Pancreas (tissue), 8 donors: ENCODE data around the gene CDK14. TPM values are rescaled to one million over a fixed set of nuclear protein-coding genes. Genes with fewer than 3 reads are reported as not detected.

Experiments used
- polyA plus RNA-seq, 2 donors: library from polyadenylated mRNA; stranded (reverse); fragments of 200-250 nt; gene quantifications; one replicate each; pipeline ENCODE4 v1.2.3, GENCODE V29; 2013
- total RNA-seq, 6 donors: library from RNA; stranded (reverse); fragmentation: NEBNext Ultra II Directional in 4 of 6; extraction: Animal tissue kit (Norgen Biotek cat#: 25700) in 4 of 6; gene quantifications; one replicate each; pipeline versions ENCODE4 v1.2.1 to v1.2.4, GENCODE V29; 2021 to 2023
- donor health status: healthy with polysubstance abuse.
- donor health status: DM: no; HTN: no; CAD: no; lungs with moderate emphysema.
- donor health status: DM: no; HTN: no; CAD: no.
- donor health status: Bipolar disorder and iron deficiency.
- donor health status: DM: yes; HTN: yes; CAD: no.
- donor health status: DM: no; HTN: no; CAD: no.
- donor health status: DM: no; HTN: no; CAD: no.
- donor health status: DM: yes; HTN: yes; CAD: no.

Gene CDK14
- total and polyA plus RNA-seq, 8 donors: 4.5 to 48.3 (median 24.7) TPM

Other genes with a start within 250 kb of the CDK14 start
- gene GTPBP10, start 249.6 kb upstream of the CDK14 start, total RNA-seq: 10 to 100 TPM in 4 of 6 donors, 1 to 10 TPM in 2; 9.2 to 14.7 (median 12.1) TPM
- 10 to 100 TPM in 1 of 2 donors, 1 to 10 TPM in 1; 8.1 to 10.2 TPM for gene GTPBP10, start 249.6 kb upstream of the CDK14 start, polyA plus RNA-seq
- gene CLDN12, start 192.9 kb upstream of the CDK14 start, total RNA-seq: 10 to 100 TPM; 11.8 to 33.3 (median 17.1) TPM
- gene CLDN12, start 192.9 kb upstream of the CDK14 start, polyA plus RNA-seq: 10 to 100 TPM; 10.5 to 14.2 TPM
- not detected for gene PTTG1IP2, start 126.7 kb upstream of the CDK14 start, total RNA-seq
- not detected for gene PTTG1IP2, start 126.7 kb upstream of the CDK14 start, polyA plus RNA-seq